Testis (tissue), 3 donors: ENCODE data around the gene SLC13A5. TPM values are rescaled to one million over a fixed set of nuclear protein-coding genes. Genes with fewer than 3 reads are reported as not detected.

Experiments used
- DNase-seq: peaks from one replicate; pipeline ENCODE4 v3.0.0-alpha.2; 2019
- H3K27ac ChIP-seq, 2 donors: fragments of 200-600 bp; sonication (generic); one replicate each; pipeline ENCODE4 v1.5.1; 2019
- H3K27me3 ChIP-seq: fragments of 200-600 bp; sonication (generic); one replicate; pipeline ENCODE4 v1.5.1; 2019
- H3K36me3 ChIP-seq: fragments of 200-600 bp; sonication (generic); one replicate; pipeline ENCODE4 v1.5.1; 2017; ENCODE audit warnings: low read depth; ENCODE audit errors: missing control alignments
- H3K4me1 ChIP-seq: fragments of 200-600 bp; sonication (generic); one replicate; pipeline ENCODE4 v1.5.1; 2019
- H3K4me3 ChIP-seq, 2 donors: fragments of 200-600 bp; sonication (generic); one replicate each; pipeline ENCODE4 v1.5.1; 2017 to 2019
- H3K9me3 ChIP-seq: fragments of 200-600 bp; sonication (generic); one replicate; pipeline ENCODE4 v1.5.1; 2017
- CTCF ChIP-seq, 3 experiments: fragments of 450-650 bp in 2 of 3; fragments of 200-600 bp in 1 of 3; sonication (generic) in 1 of 3; IDR thresholded peaks; one replicate each; pipeline ENCODE4 v1.5.1; 2016 to 2019; ENCODE audit warnings: antibody characterized with exemption in 3 of 3, mild to moderate bottlenecking in 2 of 3, moderate library complexity in 1 of 3
- POLR2A ChIP-seq: fragments of 450-650 bp; IDR thresholded peaks from one replicate; pipeline ENCODE4 v1.6.1; 2017; ENCODE audit warnings: antibody characterized with exemption, mild to moderate bottlenecking, moderate library complexity
- WGBS, 2 donors: methylation state at CpG; one replicate each; pipeline ENCODE4 v1.1.5; 2018; 5-methylcytosine and 5-hydroxymethylcytosine counted together
- intact Hi-C: fragments of 100-400 bp; cut with DNase I; formaldehyde crosslinking; loops from one replicate; pipeline ENCODE4 v1.15.1; 2023; ENCODE audit warnings: low total_unique reads
- polyA plus RNA-seq: library from polyadenylated mRNA; stranded (reverse); fragments of 350-450 nt; fragmentation: Illumina TruSeq; extraction: RNeasy Lipid Tissue Mini Kit (QIAGEN cat#74804); gene quantifications from one replicate; pipeline ENCODE4 v1.2.3, GENCODE V29; 2014; ENCODE audit warnings: low read depth, low replicate concordance; ENCODE audit not compliant: insufficient read depth
- total RNA-seq, 2 donors: library from RNA; depleted of rRNA; stranded (reverse); fragments of >200 nt; gene quantifications; one replicate each; pipeline ENCODE4 v1.2.3, GENCODE V29; 2016

SLC13A5 gene
- total and polyA plus RNA-seq, 3 donors from 2014 or later, result 3.1 to 13.0 (median 3.3) TPM

GRCh38 chr17:6675201-6675825 is 37.9 kb downstream of the SLC13A5 start:
- Histone ChIP-seq H3K9me3 (no peaks in the 10 kb centered on the region), H3K27ac (no peak overlapping the region), H3K4me3 (no peak overlapping the region), H3K36me3 (no peaks in the 10 kb centered on the region), H3K4me1 (no peaks in the 10 kb centered on the region), H3K27me3 (no peaks in the 10 kb centered on the region)
- 82 to 86% methylated on average over 9 to 11 of the region's 11 CpGs for WGBS, 2 donors
- no peak for TF ChIP-seq CTCF (IDR thresholded peaks at IDR 0.05)
- TF ChIP-seq POLR2A, result no peak
- DNase-seq, result no peak
- intact Hi-C loops, result no loop called here

GRCh38 chr17:6674586-6674985 is 38.6 kb downstream of the SLC13A5 start:
- Histone ChIP-seq H3K4me3 (no peak overlapping the region), H3K4me1 (no peaks in the 10 kb centered on the region), H3K9me3 (no peaks in the 10 kb centered on the region), H3K36me3 (no peaks in the 10 kb centered on the region), H3K27me3 (no peaks in the 10 kb centered on the region), H3K27ac (no peak overlapping the region)
- WGBS, 2 donors, result 93 to 94% methylated on average over 7 to 13 of the region's 13 CpGs
- TF ChIP-seq POLR2A (no peak), CTCF (IDR thresholded peaks at IDR 0.05) (no peak)
- intact Hi-C loops, result no loop called here
- no peak for DNase-seq

- H3K4me3 ChIP-seq, result no peak overlapping the region
- no peaks in the 10 kb centered on the region for H3K4me1 ChIP-seq
- DNase-seq, result no peak
- intact Hi-C loops, result no loop called here
- no peak for TF ChIP-seq CTCF (IDR thresholded peaks at IDR 0.05)
- TF ChIP-seq POLR2A, result no peak
- no peaks in the 10 kb centered on the region for H3K36me3 ChIP-seq
- WGBS, 2 donors, result 88 to 96% methylated on average over 6 to 7 of the region's 7 CpGs
- no peaks in the 10 kb centered on the region for H3K9me3 ChIP-seq
- no peak overlapping the region for H3K27ac ChIP-seq
- H3K27me3 ChIP-seq, result no peaks in the 10 kb centered on the region
Observed at GRCh38 chr17:6671431-6671830, 41.7 kb downstream of the SLC13A5 start.

GRCh38 chr17:6670999-6671398 is 42.2 kb downstream of the SLC13A5 start:
- no peaks in the 10 kb centered on the region for H3K4me1 ChIP-seq
- no peak overlapping the region for H3K27ac ChIP-seq
- no peak overlapping the region for H3K4me3 ChIP-seq
- H3K9me3 ChIP-seq, result no peaks in the 10 kb centered on the region
- TF ChIP-seq CTCF (IDR thresholded peaks at IDR 0.05), result no peak
- no peak for TF ChIP-seq POLR2A
- DNase-seq, result no peak
- H3K27me3 ChIP-seq, result no peaks in the 10 kb centered on the region
- intact Hi-C loops, result no loop called here
- no peaks in the 10 kb centered on the region for H3K36me3 ChIP-seq
- WGBS, 2 donors, result 87 to 97% methylated on average over 6 of the region's 6 CpGs

- H3K36me3 ChIP-seq, result no peaks in the 10 kb centered on the region
- H3K4me1 ChIP-seq, result no peaks in the 10 kb centered on the region
- no peak for DNase-seq
- no peak overlapping the region for H3K27ac ChIP-seq
- WGBS, 2 donors, result 97 to 98% methylated on average over 8 of the region's 8 CpGs
- no peaks in the 10 kb centered on the region for H3K27me3 ChIP-seq
- TF ChIP-seq POLR2A, result no peak
- TF ChIP-seq CTCF (IDR thresholded peaks at IDR 0.05), result no peak
- no peaks in the 10 kb centered on the region for H3K9me3 ChIP-seq
- intact Hi-C loops, result no loop called here
- no peak overlapping the region for H3K4me3 ChIP-seq
Observed at GRCh38 chr17:6670571-6670970, 42.6 kb downstream of the SLC13A5 start.
